HCT116 (cell line): ENCODE data around the gene ZDHHC14.
"Not testable (repeated sequence)": the region's sequence is repeated elsewhere in the genome, so short reads cannot be mapped to it uniquely, and the experiment has no call there.

Experiments
- CTCF ChIP-seq, 3 experiments: fragments of 200-600 bp in 1 of 3; sonication (generic) in 1 of 3; IDR thresholded peaks in 2 of 3; conservative IDR thresholded peaks in 1 of 3; 2 replicates each; pipeline ENCODE4 v1.5.1; 2012 to 2017; ENCODE audit warnings: low read depth in 2 of 3, low read length in 2 of 3, antibody characterized with exemption in 1 of 3, borderline replicate concordance in 1 of 3, control low read depth in 1 of 3, mild to moderate bottlenecking in 1 of 3, mixed read lengths in 1 of 3, mixed run types in 1 of 3, moderate library complexity in 1 of 3; ENCODE audit not compliant: insufficient read depth in 1 of 3
- POLR2A ChIP-seq: IDR thresholded peaks from 2 replicates; pipeline ENCODE4 v1.7.0; 2011; ENCODE audit warnings: borderline replicate concordance; ENCODE audit not compliant: insufficient read depth, insufficient read length; ENCODE audit errors: extremely low read depth
- SP1 ChIP-seq: IDR thresholded peaks from 2 replicates; pipeline ENCODE4 v1.6.1; 2012; ENCODE audit warnings: low read depth

- not testable (repeated sequence) for TF ChIP-seq SP1; CTCF (IDR thresholded peaks at IDR 0.05 in 2 of 3, conservative IDR thresholded peaks at IDR 0.05 in 1 of 3; ENCODE audit: borderline replicate concordance in 1 of 3, insufficient read depth in 1 of 3, low read depth in 2 of 3, low read length in 2 of 3); POLR2A
Measured at GRCh38 chr6:157720964-157721363, 340.0 kb downstream of the ZDHHC14 start.
